Motor neuron (in vitro differentiated cells): Measurements from ENCODE around the gene IGFL4. TPM values are rescaled to one million over a fixed set of nuclear protein-coding genes. Genes with fewer than 3 reads are reported as not detected.

Experiments used
- ATAC-seq, 8 experiments: fragments of 200-7000 bp; cut with Tn5 transposase; replicated peaks in 6 of 8; 2 replicates each; pipeline ENCODE4 v1.8.0; 2021; ENCODE audit warnings: mild to moderate bottlenecking in 8 of 8, moderate library complexity in 8 of 8
- H3K27ac ChIP-seq, 2 donors: fragments of 250-450 bp; sonication (Bioruptor Pico); 2 replicates each; pipeline ENCODE4 v1.9.0; 2021; ENCODE audit warnings: antibody characterized with exemption in 2 of 2, mild to moderate bottlenecking in 2 of 2, moderate library complexity in 1 of 2
- H3K4me1 ChIP-seq, 2 donors: fragments of 250-450 bp; sonication (Bioruptor Pico); replicated peaks in 1 of 2; 2 replicates each; pipeline ENCODE4 v1.6.1; 2021; ENCODE audit warnings: antibody characterized with exemption in 2 of 2, mild to moderate bottlenecking in 2 of 2, moderate library complexity in 1 of 2
- H3K4me3 ChIP-seq, 5 donors: fragments of 250-450 bp; sonication (Bioruptor Pico); 2 replicates each; pipeline ENCODE4 v1.9.0; 2021; ENCODE audit warnings: antibody characterized with exemption in 5 of 5, mild to moderate bottlenecking in 5 of 5, moderate library complexity in 4 of 5
- WGBS, 10 experiments: fragments of 450-650 bp; shearing (Covaris generic); methylation state at CpG; one replicate each; pipeline ENCODE4 v1.0.0; 2022; 5-methylcytosine and 5-hydroxymethylcytosine counted together
- in situ Hi-C, 9 experiments: fragments of 400-800 bp; cut with MboI; loops; one replicate each; pipeline ENCODE4 v1.15.0; 2021; ENCODE audit warnings: low sequenced_read_pairs in 9 of 9, low pct_unique_long_range_greater_than_20kb in 2 of 9; ENCODE audit not compliant: unreplicated experiment in 9 of 9
- total RNA-seq, 8 experiments: library from RNA; unstranded; fragments of 300-600 nt; gene quantifications; 2 replicates each; pipeline versions ENCODE4 v1.2.3 to v1.2.4, GENCODE V29; 2022

Gene IGFL4
- total RNA-seq, 8 experiments from 2014 or later: 0.25 to 19.7 (median 2.0) TPM

- peak in 7 of 8 experiments; percentile 24 to 87 (median 78) for ATAC-seq
- in situ Hi-C loops: no loop called here
- H3K4me3 ChIP-seq: no peak overlapping the region
- 0 to 62% (median 24%) methylated on average over 1 to 4 of the region's 4 CpGs; no CpG with 5 or more reads in 1 of the 10 experiments for WGBS, 10 experiments
- no peak overlapping the region for H3K27ac ChIP-seq
- no peaks in the 10 kb centered on the region for H3K4me1 ChIP-seq
These were observed 15.7 kb upstream of the IGFL4 start for GRCh38 chr19:46056536-46056935.

- Histone ChIP-seq H3K4me3 (no peak overlapping the region), H3K4me1 (no peaks in the 10 kb centered on the region), H3K27ac (no peak overlapping the region)
- ATAC-seq: no peak
- WGBS, 10 experiments: 0 to 66% (median 33%) methylated on average over 1 to 4 of the region's 4 CpGs; no CpG with 5 or more reads in 1 of the 10 experiments
- in situ Hi-C loops: no loop called here
These were observed 12.1 kb upstream of the IGFL4 start for GRCh38 chr19:46052896-46053295.

- 24 to 92% (median 68%) methylated on average over 1 to 7 of the region's 7 CpGs; no CpG with 5 or more reads in 4 of the 10 experiments for WGBS, 10 experiments
- Histone ChIP-seq H3K4me1 (no peaks in the 10 kb centered on the region), H3K4me3 (no peak overlapping the region), H3K27ac (no peak overlapping the region)
- ATAC-seq: no peak
- in situ Hi-C loops: no loop called here
These were observed 8.8 kb upstream of the IGFL4 start for GRCh38 chr19:46049597-46049996.

GRCh38 chr19:46043519-46043918, 2.7 kb upstream of the IGFL4 start:
- H3K4me3 ChIP-seq: no peak overlapping the region
- ATAC-seq: no peak
- no peak overlapping the region for H3K27ac ChIP-seq
- in situ Hi-C loops: no loop called here
- no peaks in the 10 kb centered on the region for H3K4me1 ChIP-seq
- 43 to 100% (median 90%) methylated on average over 1 of the region's 1 CpG; no CpG with 5 or more reads in 1 of the 10 experiments for WGBS, 10 experiments

- in situ Hi-C loops: no loop called here
- Histone ChIP-seq H3K4me1 (no peaks in the 10 kb centered on the region), H3K27ac (no peak overlapping the region), H3K4me3 (no peak overlapping the region)
- 55 to 100% (median 81%) methylated on average over 1 to 3 of the region's 5 CpGs; no CpG with 5 or more reads in 3 of the 10 experiments for WGBS, 10 experiments
- ATAC-seq: peak in 2 of 8 experiments; percentile 17 to 31
These were observed 1.6 kb upstream of the IGFL4 start for GRCh38 chr19:46042252-46042883.

- in situ Hi-C loops: no loop called here
- 56 to 100% (median 83%) methylated on average over 1 to 3 of the region's 6 CpGs; no CpG with 5 or more reads in 6 of the 10 experiments for WGBS, 10 experiments
- Histone ChIP-seq H3K4me1 (no peaks in the 10 kb centered on the region), H3K4me3 (no peak overlapping the region), H3K27ac (no peak overlapping the region)
- no peak for ATAC-seq
These were observed 677 bp downstream of the IGFL4 start for GRCh38 chr19:46040125-46040524.

GRCh38 chr19:46036744-46037128, 4.1 kb downstream of the IGFL4 start:
- H3K27ac ChIP-seq: no peak overlapping the region
- in situ Hi-C loops: no loop called here
- H3K4me3 ChIP-seq: no peak overlapping the region
- WGBS, 10 experiments: 28 to 82% (median 61%) methylated on average over 2 to 3 of the region's 3 CpGs; no CpG with 5 or more reads in 5 of the 10 experiments
- H3K4me1 ChIP-seq: no peaks in the 10 kb centered on the region
- ATAC-seq: peak in 7 of 8 experiments; percentile 32 to 74 (median 65)

- WGBS, 10 experiments: 0 to 94% (median 77%) methylated on average over 1 to 8 of the region's 13 CpGs; no CpG with 5 or more reads in 4 of the 10 experiments
- Histone ChIP-seq H3K27ac (no peak overlapping the region), H3K4me3 (no peak overlapping the region), H3K4me1 (peaks cover 2% of the 10 kb centered on the region in 2 donors)
- in situ Hi-C loops: no loop called here
- ATAC-seq: peak in 5 of 8 experiments; percentile 15 to 39 (median 24)
These were observed 4.6 kb downstream of the IGFL4 start for GRCh38 chr19:46035986-46036743.

- Histone ChIP-seq H3K27ac (no peak overlapping the region), H3K4me3 (no peak overlapping the region), H3K4me1 (peaks cover 6 to 9% of the 10 kb centered on the region in 2 donors)
- no peak for ATAC-seq
- in situ Hi-C loops: no loop called here
- 81 to 93% (median 89%) methylated on average over 2 to 5 of the region's 6 CpGs; no CpG with 5 or more reads in 6 of the 10 experiments for WGBS, 10 experiments
These were observed 5.3 kb downstream of the IGFL4 start for GRCh38 chr19:46035546-46035945.

GRCh38 chr19:46033401-46033800, 7.4 kb downstream of the IGFL4 start:
- H3K4me3 ChIP-seq: no peak overlapping the region
- H3K27ac ChIP-seq: no peak overlapping the region
- in situ Hi-C loops: no loop called here
- ATAC-seq: no peak
- WGBS, 10 experiments: 67 to 100% (median 83%) methylated on average over 1 to 6 of the region's 11 CpGs; no CpG with 5 or more reads in 4 of the 10 experiments
- peaks cover 6 to 13% of the 10 kb centered on the region in 2 donors for H3K4me1 ChIP-seq

GRCh38 chr19:46032597-46033025, 8.2 kb downstream of the IGFL4 start:
- 0 to 100% methylated on average over 1 of the region's 3 CpGs; no CpG with 5 or more reads in 8 of the 10 experiments for WGBS, 10 experiments
- H3K27ac ChIP-seq: no peak overlapping the region
- ATAC-seq: no peak
- in situ Hi-C loops: no loop called here
- no peak overlapping the region for H3K4me3 ChIP-seq
- H3K4me1 ChIP-seq: peaks cover 6 to 13% of the 10 kb centered on the region in 2 donors

GRCh38 chr19:46031781-46032596, 8.8 kb downstream of the IGFL4 start:
- no peak overlapping the region for H3K4me3 ChIP-seq
- in situ Hi-C loops: no loop called here
- 0 to 100% (median 86%) methylated on average over 1 to 3 of the region's 5 CpGs; no CpG with 5 or more reads in 5 of the 10 experiments for WGBS, 10 experiments
- ATAC-seq: no peak
- peaks cover 6 to 13% of the 10 kb centered on the region in 2 donors for H3K4me1 ChIP-seq
- no peak overlapping the region for H3K27ac ChIP-seq
